Peyer's patch (tissue), 4 donors: ENCODE results near the gene LSP1.

ENCODE experiments used
- CTCF ChIP-seq, 6 experiments: fragments of 450-650 bp in 4 of 6; fragments of 200-600 bp in 2 of 6; sonication (generic) in 1 of 6; IDR thresholded peaks; one replicate each; pipeline ENCODE4 v1.5.1; 2017 to 2019; ENCODE audit warnings: antibody characterized with exemption in 6 of 6, mild to moderate bottlenecking in 3 of 6, moderate library complexity in 1 of 6
- POLR2A ChIP-seq, 2 donors: fragments of 450-650 bp; IDR thresholded peaks; one replicate each; pipeline ENCODE4 v1.5.1; 2017; ENCODE audit warnings: antibody characterized with exemption in 2 of 2, mild to moderate bottlenecking in 2 of 2, moderate library complexity in 2 of 2

DNA sequence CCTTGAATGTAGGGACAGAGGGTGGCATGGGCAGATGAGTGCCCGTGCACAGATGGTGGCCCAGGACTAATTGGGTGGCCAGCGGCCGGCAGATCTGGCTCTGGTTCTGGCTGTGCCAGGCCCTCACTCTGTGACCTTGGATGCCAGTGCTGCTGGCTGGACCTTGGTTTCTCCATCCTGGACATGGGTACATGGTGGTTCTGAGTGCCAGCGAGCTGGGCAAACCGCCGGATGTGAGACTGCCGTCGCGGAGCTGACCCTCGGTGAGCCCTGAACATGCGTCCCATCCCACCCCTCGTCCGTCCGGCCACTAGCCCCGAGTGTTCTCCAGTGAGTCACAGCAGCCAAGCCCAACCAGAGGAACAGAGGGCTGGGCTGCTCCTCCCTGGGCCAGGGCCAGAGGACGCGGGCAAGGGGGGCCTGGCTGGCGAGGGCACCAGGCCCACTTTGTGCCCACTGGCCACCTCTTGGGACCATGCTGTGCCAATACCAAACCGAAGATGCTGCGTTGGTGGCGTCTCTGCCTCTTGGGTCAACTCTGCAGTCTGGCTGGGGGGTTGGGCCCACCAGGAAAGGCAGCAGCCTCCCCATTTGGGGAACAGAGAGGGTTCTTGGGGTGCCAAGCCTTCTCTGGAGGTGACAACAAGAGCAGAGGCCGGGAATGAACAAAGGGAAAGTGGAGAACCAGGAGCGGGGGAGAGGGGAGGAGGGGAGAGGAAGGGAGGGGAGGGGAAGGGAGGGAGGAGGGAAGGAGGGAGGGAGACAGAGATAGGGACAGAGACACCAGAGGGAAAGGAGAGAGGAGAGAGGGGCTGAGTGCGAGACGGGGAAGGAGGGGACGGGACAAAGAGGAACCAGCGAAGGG, 10.7 kb downstream of the LSP1 start:
- TF ChIP-seq CTCF (IDR thresholded peaks at IDR 0.05) (no peak), POLR2A (IDR thresholded peaks at IDR 0.05) (no peak)
